SKM-1 treated with dmso at 0.1 percent for 144 hours (cell line): ENCODE data around the gene CCDC158.
"Not testable (repeated sequence)": the region's sequence is repeated elsewhere in the genome, so short reads cannot be mapped to it uniquely, and the experiment has no call there.

Experiments
- DNase-seq: peaks from one replicate; lab custom pipeline; 2025; ENCODE audit not compliant: unreplicated experiment; lab: John Stamatoyannopoulos, UW

The CCDC158 gene

GRCh38 chr4:76420762-76421581, at the start of gene CCDC158:
TSS of gene CCDC158 (minus strand) at chr4:76421141. CDS start at chr4:76403207, 17,934 bp downstream.
- DNase-seq: no peak

DNA sequence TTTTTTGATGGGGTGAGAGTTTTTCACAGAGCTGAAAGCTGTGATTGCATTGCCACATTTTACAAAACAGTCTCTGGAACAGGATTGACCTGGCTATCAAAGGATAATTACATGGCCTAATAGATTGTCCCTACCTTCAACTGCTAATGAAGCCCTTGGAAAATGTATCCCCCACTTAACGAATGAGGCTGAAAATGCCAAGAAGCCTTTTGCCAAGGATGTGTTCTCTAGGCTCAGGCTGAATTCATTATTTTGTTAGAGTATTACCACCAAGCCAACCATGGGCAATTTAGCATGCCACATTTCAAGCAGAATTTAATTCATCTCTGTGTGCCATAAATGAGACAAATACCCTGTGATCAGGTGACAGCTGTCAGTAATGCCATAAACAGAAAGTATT, 49.6 kb upstream of the CCDC158 start:
- no peak for DNase-seq

GRCh38 chr4:76470064-76470463, 49.1 kb upstream of the CCDC158 start:
- no peak for DNase-seq

- no peak for DNase-seq
Measured at GRCh38 chr4:76463568-76463967, 42.6 kb upstream of the CCDC158 start.

- no peak for DNase-seq
Measured at GRCh38 chr4:76459291-76459723, 38.4 kb upstream of the CCDC158 start.

GRCh38 chr4:76458825-76459224, 37.9 kb upstream of the CCDC158 start:
- no peak for DNase-seq

GRCh38 chr4:76458297-76458696, 37.4 kb upstream of the CCDC158 start:
- DNase-seq: no peak

- no peak for DNase-seq
Measured at GRCh38 chr4:76457885-76458284, 36.9 kb upstream of the CCDC158 start.

GRCh38 chr4:76454073-76454472, 33.1 kb upstream of the CCDC158 start:
- not testable (repeated sequence) for DNase-seq

DNA sequence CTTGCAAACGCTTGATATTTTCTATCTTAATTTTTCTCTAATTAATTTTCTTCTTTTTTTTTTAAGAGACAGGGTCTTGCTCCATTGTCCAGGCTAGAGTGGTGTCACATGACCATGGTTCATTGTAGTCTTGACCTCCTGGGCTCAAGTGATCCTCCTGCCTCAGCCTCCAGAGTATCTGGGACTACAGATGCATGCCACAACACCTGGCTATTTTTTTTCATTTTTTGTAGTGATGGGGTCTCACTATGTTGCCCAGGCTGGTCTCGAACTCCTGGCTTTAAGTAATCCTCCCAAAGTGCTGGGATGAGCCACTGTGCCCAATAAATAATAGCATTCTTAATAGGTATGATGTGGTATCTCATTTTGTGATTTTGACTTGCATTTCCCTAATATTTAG, 32.3 kb upstream of the CCDC158 start:
- no peak for DNase-seq

- DNase-seq: no peak
Measured at GRCh38 chr4:76449833-76450232, 28.9 kb upstream of the CCDC158 start.

DNA sequence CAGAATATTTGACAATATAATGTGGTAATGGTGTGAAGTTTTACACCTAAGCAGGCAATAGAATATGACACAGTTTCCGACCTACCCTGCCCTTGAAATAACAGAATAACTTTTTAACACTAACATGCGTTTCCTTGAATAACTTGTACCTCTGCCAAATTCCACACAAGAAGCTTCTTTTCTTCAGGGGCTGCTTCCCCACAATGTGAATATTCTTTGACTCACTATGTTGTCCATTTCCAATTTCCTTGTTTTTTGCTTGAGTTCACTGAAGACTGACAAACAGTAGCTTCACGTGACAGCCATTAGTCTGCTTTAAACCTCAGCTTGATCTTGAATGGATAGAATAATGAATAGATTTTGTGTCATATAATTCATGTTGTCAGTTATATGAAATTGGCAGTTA, 28.4 kb upstream of the CCDC158 start:
- no peak for DNase-seq

- DNase-seq: no peak
Measured at GRCh38 chr4:76448211-76448610, 27.3 kb upstream of the CCDC158 start.

- DNase-seq: no peak
Measured at GRCh38 chr4:76447393-76447851, 26.5 kb upstream of the CCDC158 start.

DNA sequence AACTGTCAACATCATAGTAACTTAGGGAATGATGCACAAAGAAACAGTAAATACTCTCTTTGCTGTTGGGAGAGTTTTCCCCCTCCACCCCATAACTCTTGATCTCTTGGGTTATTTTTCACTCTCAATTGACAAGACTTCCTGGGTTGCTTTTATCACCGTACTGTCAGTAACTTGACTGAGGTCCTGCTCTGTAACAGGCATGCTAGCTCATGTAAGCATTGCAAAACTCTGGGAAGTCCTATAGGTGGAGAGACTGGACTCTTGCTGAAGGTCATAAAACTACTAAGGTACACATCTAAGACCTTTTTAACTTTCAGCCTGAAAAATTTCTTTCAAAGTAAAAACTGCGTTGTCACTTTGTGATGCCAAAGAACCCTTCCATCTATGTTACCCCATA, 25.0 kb upstream of the CCDC158 start:
- no peak for DNase-seq

DNA sequence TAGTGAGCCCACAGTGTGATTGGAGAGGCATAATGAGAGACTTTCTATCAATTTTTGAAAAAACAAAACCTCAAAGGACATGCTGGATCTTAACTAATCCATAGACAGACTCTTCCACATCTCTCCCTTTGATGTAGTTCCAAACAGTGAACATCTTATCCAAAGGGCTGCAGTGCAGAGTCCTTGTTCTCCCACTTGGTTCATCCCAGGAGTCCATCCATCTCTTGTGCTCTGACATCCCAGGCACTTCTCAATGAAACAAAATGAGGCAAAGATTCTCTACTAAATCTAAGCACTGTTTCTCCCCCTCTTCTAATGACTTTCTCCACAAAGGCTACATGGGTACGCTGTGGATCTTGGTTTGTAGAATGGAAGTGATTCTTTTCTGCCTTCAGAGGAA, 22.4 kb upstream of the CCDC158 start:
- DNase-seq: no peak

GRCh38 chr4:76442807-76443206, 21.9 kb upstream of the CCDC158 start:
- no peak for DNase-seq

GRCh38 chr4:76441881-76442280, 20.9 kb upstream of the CCDC158 start:
- no peak for DNase-seq

- DNase-seq: no peak
Measured at GRCh38 chr4:76439491-76439890, 18.6 kb upstream of the CCDC158 start.

- no peak for DNase-seq
Measured at GRCh38 chr4:76435528-76436319, 14.8 kb upstream of the CCDC158 start.

DNA sequence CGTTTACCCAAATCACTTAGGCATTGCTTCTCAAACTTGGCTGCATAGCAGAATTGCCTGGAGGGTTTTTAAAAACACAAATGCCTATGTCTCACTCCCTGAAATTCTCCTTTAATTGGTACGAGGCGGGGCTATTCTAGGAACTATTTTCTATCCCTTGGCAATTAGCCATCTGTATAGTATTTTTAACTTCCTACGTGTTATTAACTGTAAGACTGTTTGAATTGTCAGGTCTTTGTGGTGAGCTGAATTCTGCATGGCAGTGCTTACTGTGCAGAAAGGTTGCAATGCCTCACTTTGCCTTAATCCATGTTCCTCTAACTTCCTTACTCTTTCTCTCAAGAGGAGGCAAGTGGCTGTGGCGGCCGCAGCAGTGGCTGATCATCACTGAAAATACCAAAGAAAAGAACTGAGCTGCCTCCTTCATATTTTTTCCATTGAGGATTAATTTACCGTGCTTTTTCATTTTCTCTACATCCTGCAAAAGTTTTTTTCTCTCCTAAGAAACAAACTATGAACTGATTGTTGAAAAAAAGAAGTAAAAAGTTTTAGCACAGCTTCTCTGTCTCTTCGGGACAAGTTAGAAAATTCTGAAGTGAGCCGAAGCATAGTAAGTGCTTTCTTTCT, 14.1 kb upstream of the CCDC158 start, which contains the start of gene SHROOM3:
TSS of gene SHROOM3 (plus strand) at position 329 of the 627 bp plus-strand sequence. CDS start 824 bp downstream, outside the sequence.
- DNase-seq: no peak
